ENCODE data around the gene SPON1. TPM values are rescaled to one million over a fixed set of nuclear protein-coding genes. Genes with fewer than 3 reads are reported as not detected.

SPON1 gene
- total and polyA plus RNA-seq, 2 donors (not counting 1 experiment from before 2014, with no cell fraction given), result 0.30 TPM; not detected in 1

DNA sequence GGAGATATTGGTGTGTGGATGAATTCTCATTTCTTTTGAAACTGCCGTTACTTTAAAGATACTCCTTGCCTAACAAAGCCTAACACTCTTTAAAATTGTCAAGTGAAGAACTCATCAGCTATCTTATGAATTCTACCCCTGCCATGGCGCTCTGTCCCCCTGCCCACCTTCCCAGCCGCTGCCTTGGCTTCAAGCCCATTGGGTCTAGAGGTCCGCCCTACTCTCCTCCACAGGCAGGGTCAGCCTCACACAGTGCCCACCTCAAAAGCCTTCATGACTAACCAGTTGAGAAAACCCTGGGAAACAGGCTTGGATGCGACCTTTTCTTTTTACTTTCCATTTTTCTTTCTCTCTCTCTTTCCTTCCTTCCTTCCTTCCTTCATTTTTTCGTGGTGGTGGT, 267.9 kb downstream of the SPON1 start:
- 93% methylated on average over 3 of the region's 6 CpGs for WGBS (ENCODE audit: insufficient coverage)
- H3K4me3 ChIP-seq (ENCODE audit: control extremely low read depth in 1 of 5, extremely low read depth in 1 of 5, insufficient read depth in 1 of 5, low read depth in 2 of 5, low read length in 4 of 5), result no peak overlapping the region
- peaks cover 2% of the 10 kb centered on the region for H3K4me1 Mint-ChIP-seq
- no peaks in the 10 kb centered on the region for H4K20me1 ChIP-seq (ENCODE audit: control insufficient read depth, insufficient read depth, low read length, poor library complexity, severe bottlenecking)
- peaks cover 3% of the 10 kb centered on the region for H3K9me3 Mint-ChIP-seq (ENCODE audit: insufficient read depth)
- no peaks in the 10 kb centered on the region for H3K36me3 ChIP-seq (replicated peaks in 1 of 2; ENCODE audit: control extremely low read depth in 1 of 2, control insufficient read depth in 1 of 2, extremely low read depth in 1 of 2, insufficient read depth in 2 of 2, low read length in 1 of 2)
- POLR2A ChIA-PET, result no interaction called here
- H3K27me3 ChIP-seq (replicated peaks in 1 of 4; ENCODE audit: control extremely low read depth in 1 of 4, control insufficient read depth in 3 of 4, insufficient read depth in 4 of 4, low read length in 3 of 4), result no peaks in the 10 kb centered on the region
- no peak overlapping the region for H3K27ac ChIP-seq (ENCODE audit: low read length in 2 of 2)
- no peak overlapping the region for H3K9ac ChIP-seq (ENCODE audit: low read length)
- intact Hi-C loops (cut with micrococcal nuclease), result no loop called here
- no peak overlapping the region for H3K4me3 Mint-ChIP-seq
- TF ChIP-seq EZH2 (IDR thresholded peaks at IDR 0.05; ENCODE audit: borderline replicate concordance, insufficient read depth, low read depth, low read length, poor library complexity, severe bottlenecking), result no peak
- TF ChIP-seq, protein P1, sequence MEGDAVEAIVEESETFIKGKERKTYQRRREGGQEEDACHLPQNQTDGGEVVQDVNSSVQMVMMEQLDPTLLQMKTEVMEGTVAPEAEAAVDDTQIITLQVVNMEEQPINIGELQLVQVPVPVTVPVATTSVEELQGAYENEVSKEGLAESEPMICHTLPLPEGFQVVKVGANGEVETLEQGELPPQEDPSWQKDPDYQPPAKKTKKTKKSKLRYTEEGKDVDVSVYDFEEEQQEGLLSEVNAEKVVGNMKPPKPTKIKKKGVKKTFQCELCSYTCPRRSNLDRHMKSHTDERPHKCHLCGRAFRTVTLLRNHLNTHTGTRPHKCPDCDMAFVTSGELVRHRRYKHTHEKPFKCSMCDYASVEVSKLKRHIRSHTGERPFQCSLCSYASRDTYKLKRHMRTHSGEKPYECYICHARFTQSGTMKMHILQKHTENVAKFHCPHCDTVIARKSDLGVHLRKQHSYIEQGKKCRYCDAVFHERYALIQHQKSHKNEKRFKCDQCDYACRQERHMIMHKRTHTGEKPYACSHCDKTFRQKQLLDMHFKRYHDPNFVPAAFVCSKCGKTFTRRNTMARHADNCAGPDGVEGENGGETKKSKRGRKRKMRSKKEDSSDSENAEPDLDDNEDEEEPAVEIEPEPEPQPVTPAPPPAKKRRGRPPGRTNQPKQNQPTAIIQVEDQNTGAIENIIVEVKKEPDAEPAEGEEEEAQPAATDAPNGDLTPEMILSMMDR (IDR thresholded peaks at IDR 0.05), result no peak
- no peak for ATAC-seq (ENCODE audit: low read depth)
- CTCF ChIA-PET, result interaction anchor here (1.1 to 1.6 kb wide), 4 partner anchors 14 to 225 kb away, joined by 3 to 6 read pairs (median 4); no protein-coding TSS in a partner anchor
- H3K27me3 Mint-ChIP-seq, result peaks cover 34% of the 10 kb centered on the region
- H3K9me3 ChIP-seq (ENCODE audit: control extremely low read depth in 1 of 3, control insufficient read depth in 2 of 3, insufficient read depth in 1 of 3, low read length in 2 of 3), result peaks cover 0 to 4% (median 4%) of the 10 kb centered on the region in 3 donors
- H3K79me2 ChIP-seq (ENCODE audit: control insufficient read depth, insufficient read depth, low read length), result no peaks in the 10 kb centered on the region
- no peaks in the 10 kb centered on the region for H3K4me1 ChIP-seq (ENCODE audit: control insufficient read depth in 2 of 2, insufficient read depth in 2 of 2, low read length in 2 of 2)
- no peak overlapping the region for H3K27ac Mint-ChIP-seq
- H3K4me2 ChIP-seq (replicated peaks; ENCODE audit: low read depth, low read length, poor library complexity, severe bottlenecking), result no peak overlapping the region
- H2AFZ ChIP-seq (ENCODE audit: insufficient read depth, low read depth, low read length, poor library complexity, severe bottlenecking), result no peak overlapping the region
- no peak for DNase-seq

DNA sequence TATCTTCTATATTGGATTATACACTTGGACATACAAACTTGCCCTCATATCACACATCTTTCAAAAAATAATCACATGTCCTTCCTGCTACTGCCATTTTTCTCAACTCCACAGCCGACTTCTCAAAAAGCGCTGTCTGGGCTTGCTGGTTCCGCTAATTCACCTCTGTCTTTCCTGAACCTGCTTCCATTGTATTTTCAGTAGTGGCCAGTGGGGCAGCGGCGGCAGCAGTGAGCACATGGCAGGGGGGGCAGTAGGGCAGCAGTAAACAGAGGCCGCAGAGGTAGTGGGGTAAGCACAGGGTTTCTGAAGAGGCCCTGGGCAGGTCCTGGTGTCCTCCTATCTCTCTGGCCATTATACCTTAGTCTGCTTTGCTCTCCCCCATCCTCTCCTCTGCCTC, 270.1 kb downstream of the SPON1 start:
- H3K9me3 ChIP-seq (ENCODE audit: control extremely low read depth in 1 of 3, control insufficient read depth in 2 of 3, insufficient read depth in 1 of 3, low read length in 2 of 3), result no peaks in the 10 kb centered on the region
- CTCF ChIA-PET, result interaction anchor here (1.0 to 1.1 kb wide), 2 partner anchors 34 to 460 kb away, joined by 3 to 4 read pairs; no protein-coding TSS in a partner anchor
- no peaks in the 10 kb centered on the region for H3K79me2 ChIP-seq (ENCODE audit: control insufficient read depth, insufficient read depth, low read length)
- intact Hi-C loops (cut with micrococcal nuclease), result no loop called here
- peaks cover 18 to 19% of the 10 kb centered on the region in 2 donors for H3K4me1 ChIP-seq (ENCODE audit: control insufficient read depth in 2 of 2, insufficient read depth in 2 of 2, low read length in 2 of 2)
- no peaks in the 10 kb centered on the region for H4K20me1 ChIP-seq (ENCODE audit: control insufficient read depth, insufficient read depth, low read length, poor library complexity, severe bottlenecking)
- H3K4me3 ChIP-seq (ENCODE audit: control extremely low read depth in 1 of 5, extremely low read depth in 1 of 5, insufficient read depth in 1 of 5, low read depth in 2 of 5, low read length in 4 of 5), result no peak overlapping the region
- H3K36me3 ChIP-seq (replicated peaks in 1 of 2; ENCODE audit: control extremely low read depth in 1 of 2, control insufficient read depth in 1 of 2, extremely low read depth in 1 of 2, insufficient read depth in 2 of 2, low read length in 1 of 2), result no peaks in the 10 kb centered on the region
- no peak overlapping the region for H3K9ac ChIP-seq (ENCODE audit: low read length)
- no peak overlapping the region for H3K4me2 ChIP-seq (replicated peaks; ENCODE audit: low read depth, low read length, poor library complexity, severe bottlenecking)
- H3K27ac Mint-ChIP-seq, result peak overlapping the region; percentile 8
- TF ChIP-seq, protein P1 (IDR thresholded peaks at IDR 0.05), result no peak
- no peak for TF ChIP-seq EZH2 (IDR thresholded peaks at IDR 0.05; ENCODE audit: borderline replicate concordance, insufficient read depth, low read depth, low read length, poor library complexity, severe bottlenecking)
- POLR2A ChIA-PET, result no interaction called here
- peaks cover 23% of the 10 kb centered on the region for H3K4me1 Mint-ChIP-seq
- no peak overlapping the region for H2AFZ ChIP-seq (ENCODE audit: insufficient read depth, low read depth, low read length, poor library complexity, severe bottlenecking)
- no peak overlapping the region for H3K27ac ChIP-seq (ENCODE audit: low read length in 2 of 2)
- H3K4me3 Mint-ChIP-seq, result no peak overlapping the region
- no peaks in the 10 kb centered on the region for H3K27me3 ChIP-seq (replicated peaks in 1 of 4; ENCODE audit: control extremely low read depth in 1 of 4, control insufficient read depth in 3 of 4, insufficient read depth in 4 of 4, low read length in 3 of 4)
- 81% methylated on average over 5 of the region's 6 CpGs for WGBS (ENCODE audit: insufficient coverage)
- DNase-seq (no peak), ATAC-seq (ENCODE audit: low read depth) (no peak)
- no peaks in the 10 kb centered on the region for H3K9me3 Mint-ChIP-seq (ENCODE audit: insufficient read depth)
- peaks cover 34% of the 10 kb centered on the region for H3K27me3 Mint-ChIP-seq

Data from B cell (primary cell).